ENCODE data around the gene SLC39A7.
"Not testable (repeated sequence)": the region's sequence is repeated elsewhere in the genome, so short reads cannot be mapped to it uniquely, and the experiment has no call there.

The SLC39A7 gene

GRCh38 chr6:33206864-33207551 is 6.3 kb downstream of the SLC39A7 start:
- DNase-seq: no peak

DNA sequence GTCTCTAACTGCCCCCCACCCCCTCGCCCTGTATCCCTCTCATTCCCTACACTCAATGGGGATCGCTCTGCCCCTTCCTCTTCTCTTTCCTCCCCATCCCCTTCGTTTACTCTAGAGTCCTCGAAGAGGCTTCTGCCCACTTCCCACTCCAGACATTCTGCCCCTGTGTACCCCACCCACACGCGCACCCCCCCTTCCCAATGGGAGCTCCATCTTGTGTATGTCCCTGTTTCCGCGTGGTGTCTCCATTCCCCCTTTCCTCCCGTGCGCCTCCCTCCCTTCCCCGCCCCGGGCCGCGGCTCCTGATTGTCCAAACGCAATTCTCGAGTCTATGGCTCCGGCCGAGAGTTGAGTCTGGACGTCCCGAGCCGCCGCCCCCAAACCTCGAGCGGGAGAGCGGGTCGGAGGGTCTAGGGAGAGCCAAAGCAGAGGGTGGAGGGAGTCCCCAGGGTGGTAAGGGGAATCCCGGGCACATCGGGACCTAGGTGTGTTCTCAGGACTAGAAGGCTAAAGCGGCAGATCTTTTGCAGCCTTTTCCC is 7.0 kb downstream of the SLC39A7 start:
- DNase-seq: peak; percentile 11

- DNase-seq: peak; percentile 47
Observed at GRCh38 chr6:33208091-33208967, 7.7 kb downstream of the SLC39A7 start, which contains the start of gene RING1. Gene RING1, plus strand, starts transcription at chr6:33208500. Its CDS starts 323 bp downstream, at chr6:33208823.

- no peak for DNase-seq
Observed at GRCh38 chr6:33209856-33210255, 9.2 kb downstream of the SLC39A7 start.

- DNase-seq: no peak
Observed at GRCh38 chr6:33211136-33211535, 10.5 kb downstream of the SLC39A7 start.

DNA sequence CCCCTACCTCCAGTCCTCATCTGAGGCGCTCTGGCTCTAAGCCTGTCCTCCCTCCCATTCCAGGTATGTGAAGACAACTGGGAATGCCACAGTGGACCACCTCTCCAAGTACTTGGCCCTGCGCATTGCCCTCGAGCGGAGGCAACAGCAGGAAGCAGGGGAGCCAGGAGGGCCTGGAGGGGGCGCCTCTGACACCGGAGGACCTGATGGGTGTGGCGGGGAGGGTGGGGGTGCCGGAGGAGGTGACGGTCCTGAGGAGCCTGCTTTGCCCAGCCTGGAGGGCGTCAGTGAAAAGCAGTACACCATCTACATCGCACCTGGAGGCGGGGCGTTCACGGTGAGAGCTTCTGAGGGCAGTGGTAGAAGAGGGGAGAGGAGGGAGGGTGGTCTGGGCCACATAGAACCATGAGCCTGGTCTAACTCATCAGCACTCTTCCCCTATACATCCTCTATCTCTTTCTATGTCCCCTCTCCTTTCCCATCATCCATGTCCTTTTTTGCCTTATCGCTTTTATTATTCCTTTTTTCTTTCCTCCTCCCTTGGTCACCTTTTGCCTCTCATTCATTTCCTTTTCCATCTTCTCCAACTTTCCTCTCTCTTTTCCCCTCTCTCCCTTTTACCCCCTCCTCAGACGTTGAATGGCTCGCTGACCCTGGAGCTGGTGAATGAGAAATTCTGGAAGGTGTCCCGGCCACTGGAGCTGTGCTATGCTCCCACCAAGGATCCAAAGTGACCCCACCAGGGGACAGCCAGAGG is 11.2 kb downstream of the SLC39A7 start:
- no peak for DNase-seq

GRCh38 chr6:33212857-33213165 is 12.1 kb downstream of the SLC39A7 start:
- no peak for DNase-seq

- DNase-seq: peak; percentile 34
Observed at GRCh38 chr6:33213166-33213988, 12.7 kb downstream of the SLC39A7 start.

GRCh38 chr6:33213989-33214335 is 13.3 kb downstream of the SLC39A7 start:
- no peak for DNase-seq

- DNase-seq: no peak
Observed at GRCh38 chr6:33215271-33216116, 14.8 kb downstream of the SLC39A7 start.

- no peak for DNase-seq
Observed at GRCh38 chr6:33216117-33216649, 15.5 kb downstream of the SLC39A7 start.

DNA sequence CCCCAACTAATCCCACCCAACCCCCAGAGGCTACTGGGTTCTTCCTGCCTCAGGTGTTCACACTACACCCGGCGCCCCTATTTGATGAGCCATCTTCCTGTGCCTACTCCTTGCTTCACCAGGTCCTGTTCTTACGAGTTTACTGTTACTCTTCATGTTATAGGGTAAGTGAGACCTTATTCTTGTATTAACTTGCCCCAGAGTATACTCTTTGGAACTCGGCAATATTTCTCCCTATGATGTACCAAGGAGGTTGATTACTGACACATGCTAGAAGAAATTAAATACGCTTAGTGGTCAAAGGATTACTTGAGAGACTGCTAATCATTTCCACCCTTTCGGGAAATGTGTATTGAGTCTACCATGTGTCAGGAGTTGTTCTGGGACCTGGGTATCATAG is 16.6 kb downstream of the SLC39A7 start:
- DNase-seq: no peak

DNA sequence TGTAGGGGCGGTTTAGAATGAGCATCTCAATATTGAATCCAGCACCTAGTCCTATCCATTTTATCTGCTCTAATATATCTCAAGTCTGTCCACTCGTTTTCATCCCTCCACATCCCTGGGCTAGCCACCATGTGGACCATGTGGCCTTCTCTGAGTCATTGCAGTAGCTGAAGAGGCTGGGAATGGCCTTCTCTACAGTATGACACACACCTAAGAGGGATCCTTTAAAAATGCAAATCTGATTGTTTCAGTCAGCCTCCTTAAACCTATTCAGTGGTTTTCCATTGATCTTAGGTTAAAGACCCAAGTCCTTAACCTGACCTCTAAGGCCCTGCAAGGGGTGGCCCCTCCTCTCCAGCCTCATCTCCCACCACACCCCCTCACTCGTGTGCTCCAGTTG is 17.0 kb downstream of the SLC39A7 start:
- DNase-seq: no peak

DNA sequence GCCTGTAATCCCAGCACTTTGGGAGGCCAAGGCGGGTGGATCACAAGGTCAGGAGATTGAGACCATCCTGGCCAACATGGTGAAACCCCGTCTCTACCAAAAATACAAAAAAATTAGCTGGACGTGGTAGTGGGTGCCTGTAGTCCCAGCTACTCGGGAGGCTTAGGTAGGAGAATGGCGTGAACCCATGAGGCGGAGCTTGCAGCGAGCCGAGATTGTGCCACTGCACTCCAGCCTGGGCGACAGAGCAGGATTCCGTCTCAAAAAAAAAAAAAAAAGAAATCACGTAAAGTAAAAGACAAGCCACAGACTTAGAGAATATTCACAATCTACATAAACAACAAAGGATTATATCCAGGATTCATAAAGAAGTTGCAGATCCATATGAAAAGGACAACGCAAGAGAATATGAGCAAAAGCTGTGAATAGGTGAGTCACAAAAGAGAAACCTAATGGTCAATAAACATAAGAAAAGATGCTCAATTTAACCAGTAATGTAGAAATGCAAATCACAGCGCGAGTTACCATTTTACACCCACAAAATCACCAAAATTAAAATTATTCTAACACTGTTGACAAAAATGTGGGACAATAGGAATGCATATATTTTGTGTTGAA is 25.9 kb downstream of the SLC39A7 start:
- not testable (repeated sequence) for DNase-seq

- peak; percentile 64 for DNase-seq
Observed at GRCh38 chr6:33235221-33235634, 34.6 kb downstream of the SLC39A7 start.

- no peak for DNase-seq
Observed at GRCh38 chr6:33236328-33236727, 35.7 kb downstream of the SLC39A7 start.

DNA sequence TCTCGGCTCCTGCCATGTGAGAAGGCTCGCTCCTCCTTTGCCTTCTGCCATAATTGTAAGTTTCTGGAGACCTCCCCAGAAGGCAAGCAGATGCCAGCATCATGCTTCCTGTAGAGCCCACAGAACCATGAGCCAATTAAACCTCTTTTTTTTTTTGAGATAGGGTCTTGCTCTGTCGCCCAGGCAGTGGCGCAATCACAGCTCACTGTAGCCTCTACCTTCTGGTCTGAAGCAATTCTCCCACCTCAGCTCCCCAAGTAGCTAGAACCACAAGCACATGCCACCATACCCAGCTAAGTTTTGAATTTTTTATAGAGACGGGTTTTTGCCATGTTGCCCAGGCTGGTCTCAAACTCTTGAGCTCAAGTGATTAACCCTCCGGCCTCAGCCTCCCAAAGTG is 36.2 kb downstream of the SLC39A7 start:
- no peak for DNase-seq

DNA sequence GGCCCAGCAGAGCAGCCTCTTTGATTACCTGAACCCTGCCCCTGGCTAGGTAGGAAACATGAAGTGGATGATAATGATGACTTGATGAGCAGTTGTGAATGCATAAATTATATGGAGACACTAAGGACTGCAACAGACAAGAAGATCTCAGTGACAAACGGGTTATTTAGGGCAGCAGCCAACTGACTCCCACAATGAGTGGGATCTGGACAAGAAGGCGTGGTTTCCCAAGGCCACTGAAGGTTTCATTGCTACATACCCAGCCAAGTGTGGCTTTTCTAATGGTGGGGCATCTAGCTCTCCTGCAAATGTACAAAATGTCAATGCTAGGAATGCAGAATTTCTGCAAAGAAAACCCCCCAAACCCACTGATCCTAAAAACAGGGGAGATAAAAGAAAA is 37.1 kb downstream of the SLC39A7 start:
- no peak for DNase-seq

DNA sequence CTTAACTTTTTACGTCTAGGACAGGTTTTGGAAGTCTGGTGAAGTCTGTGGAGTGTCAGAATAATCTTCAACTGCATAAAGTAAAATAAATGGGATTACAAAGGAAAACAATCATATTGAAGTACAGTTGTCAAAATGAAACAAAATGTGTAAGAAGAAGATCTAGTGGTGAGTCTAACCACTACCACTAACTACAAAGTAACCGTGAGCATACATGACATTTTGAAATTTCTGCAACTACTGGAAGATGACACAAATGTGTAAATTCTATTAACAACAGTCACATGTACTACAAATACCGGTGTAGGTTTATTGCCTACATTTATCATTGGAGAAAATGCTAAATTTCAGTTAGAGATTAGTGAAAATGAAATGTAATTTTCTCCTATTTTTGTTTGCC is 41.3 kb downstream of the SLC39A7 start:
- no peak for DNase-seq

GRCh38 chr6:33243476-33243875 is 42.8 kb downstream of the SLC39A7 start:
- DNase-seq: no peak
